Activated CD4-positive, alpha-beta memory T cell treated with anti-CD3 and anti-CD28 coated beads, Interleukin-2, amount 10 ng/mL, durations not matched to agents 7 days and 5 days (primary cell): ENCODE results near the gene ANKRD22. TPM values are rescaled to one million over a fixed set of nuclear protein-coding genes. Genes with fewer than 3 reads are reported as not detected.
"Not testable (repeated sequence)": the region's sequence is repeated elsewhere in the genome, so short reads cannot be mapped to it uniquely, and the experiment has no call there.

Experiments
- CTCF ChIA-PET: fragments of 350-600 bp; sonication (Branson Sonifier 250); formaldehyde crosslinking; loops from one replicate; lab custom pipeline; 2021; ENCODE audit warnings: antibody characterized with exemption, inconsistent platforms; lab: Charles Lee
- POLR2A ChIA-PET: fragments of 350-600 bp; sonication (Branson Sonifier 250); formaldehyde crosslinking; loops from one replicate; lab custom pipeline; 2021; ENCODE audit warnings: antibody characterized with exemption; lab: Charles Lee
- DNase-seq: peaks from one replicate; pipeline ENCODE4 v3.0.0-alpha.2; 2020
- H3K27ac Mint-ChIP-seq: one replicate; pipeline ENCODE4 v1.8.0; 2021; ENCODE audit warnings: mild to moderate bottlenecking, mixed read lengths
- H3K27me3 Mint-ChIP-seq: one replicate; pipeline ENCODE4 v1.8.0; 2021; ENCODE audit warnings: mixed read lengths
- H3K36me3 Mint-ChIP-seq: one replicate; pipeline ENCODE4 v1.8.0; 2021; ENCODE audit warnings: low read depth, mixed read lengths
- H3K4me1 Mint-ChIP-seq: one replicate; pipeline ENCODE4 v1.8.0; 2021; ENCODE audit warnings: mixed read lengths
- H3K4me3 Mint-ChIP-seq: one replicate; pipeline ENCODE4 v1.8.0; 2021; ENCODE audit warnings: mild to moderate bottlenecking, mixed read lengths
- H3K9me3 Mint-ChIP-seq: one replicate; pipeline ENCODE4 v1.8.0; 2021; ENCODE audit warnings: mixed read lengths
- total RNA-seq, 2 experiments: library from RNA; stranded (reverse); gene quantifications; one replicate each; pipeline ENCODE4 v1.2.3, GENCODE V29; 2021

ANKRD22 gene
- total RNA-seq, 2 experiments from 2014 or later = 0.15 to 0.18 TPM

DNA sequence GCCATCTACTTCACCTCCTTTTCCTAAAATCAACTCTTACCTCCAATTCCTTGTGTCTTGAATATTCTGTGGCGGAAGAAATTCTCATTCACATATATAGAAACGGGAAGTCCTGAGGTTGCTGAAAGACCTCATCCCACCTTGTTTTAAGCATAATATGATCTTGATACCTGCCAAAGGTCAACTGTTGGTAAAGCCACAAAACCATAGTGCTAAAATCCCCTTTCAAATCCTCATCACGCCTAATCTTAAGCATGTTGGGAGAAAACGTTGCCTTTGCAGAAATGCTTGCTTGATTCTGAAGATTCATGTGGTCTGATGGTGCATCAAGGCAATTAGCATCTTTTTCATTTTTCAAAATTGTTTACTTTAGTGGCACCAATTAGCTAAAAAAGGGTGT lies 8.5 kb downstream of the ANKRD22 start:
- no peak overlapping the region for H3K27ac Mint-ChIP-seq
- peaks cover 3% of the 10 kb centered on the region for H3K36me3 Mint-ChIP-seq
- DNase-seq = no peak
- CTCF ChIA-PET = no interaction called here
- POLR2A ChIA-PET = no interaction called here
- no peaks in the 10 kb centered on the region for H3K9me3 Mint-ChIP-seq
- peaks cover 16% of the 10 kb centered on the region for H3K27me3 Mint-ChIP-seq
- H3K4me1 Mint-ChIP-seq = peaks cover 8% of the 10 kb centered on the region
- no peak overlapping the region for H3K4me3 Mint-ChIP-seq

DNA sequence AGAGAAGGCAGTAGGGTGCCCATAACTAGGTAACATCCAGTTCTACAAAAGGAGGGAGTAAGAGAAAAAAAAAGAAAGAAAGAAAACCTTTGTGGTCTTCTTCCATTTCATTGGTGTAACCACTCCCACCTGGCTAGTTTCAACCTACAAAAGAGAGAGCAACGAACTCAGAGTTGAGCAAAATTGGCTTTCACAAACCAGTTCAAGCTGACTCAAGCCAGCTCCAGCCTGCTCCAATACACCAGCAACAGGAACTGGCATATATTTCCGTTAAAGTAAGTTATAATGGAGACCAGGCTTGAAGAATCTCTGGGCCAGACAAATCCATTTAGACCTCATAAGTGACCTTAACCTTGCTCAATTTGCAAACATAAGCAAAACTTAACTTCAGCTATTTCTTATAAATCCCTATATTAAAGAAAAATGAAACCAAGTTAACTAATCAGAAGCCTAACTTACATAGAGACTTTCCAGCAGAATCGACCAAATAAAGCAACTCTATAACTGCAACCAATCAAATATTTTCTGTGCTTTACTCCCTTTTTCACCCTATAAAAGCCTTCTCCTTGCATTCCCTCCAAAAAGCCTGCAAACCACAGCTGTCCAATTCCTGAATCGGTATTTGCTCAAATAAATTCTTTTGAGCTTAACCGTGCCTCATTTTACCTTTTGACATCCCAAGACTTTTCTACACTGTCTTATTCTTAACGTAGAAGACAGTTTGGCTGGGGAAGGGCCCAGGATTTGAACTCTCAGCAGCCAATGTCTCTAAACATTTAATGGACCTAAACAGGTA lies 10.1 kb downstream of the ANKRD22 start:
- H3K27ac Mint-ChIP-seq = no peak overlapping the region
- H3K27me3 Mint-ChIP-seq = peaks cover 16% of the 10 kb centered on the region
- ChIA-PET CTCF (interaction anchor here (1.2 to 9.5 kb wide), 2 partner anchors 10 to 90 kb away, joined by 3 to 211 read pairs; partner anchors contain the start of gene ANKRD22), POLR2A (interaction anchor here (1.2 to 1.8 kb wide), 2 partner anchors 10 to 38 kb away, joined by 4 to 5 read pairs; partner anchors contain the start of gene STAMBPL1)
- DNase-seq = no peak
- no peaks in the 10 kb centered on the region for H3K9me3 Mint-ChIP-seq
- peaks cover 3% of the 10 kb centered on the region for H3K36me3 Mint-ChIP-seq
- H3K4me1 Mint-ChIP-seq = peaks cover 8% of the 10 kb centered on the region
- H3K4me3 Mint-ChIP-seq = no peak overlapping the region

DNA sequence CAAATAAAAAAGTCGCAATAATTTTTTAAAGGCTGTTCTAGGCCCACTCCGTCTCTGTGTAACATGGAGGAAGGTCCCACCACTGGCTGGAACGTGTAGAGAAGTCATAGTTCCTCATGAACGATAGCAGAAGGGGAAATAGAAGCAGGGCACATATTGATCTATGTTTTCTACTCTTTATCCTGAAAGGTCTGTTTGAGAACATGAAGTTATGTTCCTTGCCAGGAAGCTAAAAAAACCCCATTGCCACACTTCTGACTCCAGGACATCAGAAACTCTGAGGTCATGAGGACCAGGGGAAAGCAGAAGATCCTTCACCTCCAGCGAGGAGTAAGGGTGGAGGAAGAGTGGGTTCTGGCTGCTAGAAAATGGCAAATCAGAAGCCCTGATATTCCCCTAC lies 10.8 kb downstream of the ANKRD22 start:
- no peak for DNase-seq
- H3K27me3 Mint-ChIP-seq = peaks cover 16% of the 10 kb centered on the region
- H3K36me3 Mint-ChIP-seq = peaks cover 3% of the 10 kb centered on the region
- POLR2A ChIA-PET = interaction anchor here (1.2 to 1.8 kb wide), 2 partner anchors 9 to 39 kb away, joined by 4 to 5 read pairs; partner anchors contain the start of gene STAMBPL1
- peaks cover 8% of the 10 kb centered on the region for H3K4me1 Mint-ChIP-seq
- H3K4me3 Mint-ChIP-seq = no peak overlapping the region
- H3K27ac Mint-ChIP-seq = no peak overlapping the region
- H3K9me3 Mint-ChIP-seq = no peaks in the 10 kb centered on the region
- CTCF ChIA-PET = interaction anchor here (1.2 to 9.5 kb wide), 2 partner anchors 11 to 91 kb away, joined by 3 to 211 read pairs; partner anchors contain the start of gene ANKRD22

DNA sequence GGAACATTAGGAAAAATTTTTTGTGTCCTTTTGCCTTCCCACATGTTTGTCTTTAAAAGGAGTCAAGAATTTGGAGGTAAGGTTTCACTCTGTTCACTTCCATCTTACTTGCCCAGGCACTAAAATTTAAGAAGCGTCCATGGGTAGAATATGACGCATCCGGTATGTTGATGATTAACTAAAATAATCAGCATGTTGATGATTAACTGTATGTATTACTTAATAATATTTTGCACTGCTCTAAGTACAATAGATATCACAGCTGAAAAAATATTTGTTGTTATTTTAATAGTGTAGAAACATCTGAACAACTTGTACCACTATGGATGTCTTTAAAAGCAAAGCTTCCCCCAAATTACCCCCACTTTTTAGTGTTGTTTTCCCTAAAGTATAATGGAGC lies 11.5 kb downstream of the ANKRD22 start:
- Mint-ChIP-seq H3K36me3 (peaks cover under 1% of the 10 kb centered on the region), H3K9me3 (no peaks in the 10 kb centered on the region)

DNA sequence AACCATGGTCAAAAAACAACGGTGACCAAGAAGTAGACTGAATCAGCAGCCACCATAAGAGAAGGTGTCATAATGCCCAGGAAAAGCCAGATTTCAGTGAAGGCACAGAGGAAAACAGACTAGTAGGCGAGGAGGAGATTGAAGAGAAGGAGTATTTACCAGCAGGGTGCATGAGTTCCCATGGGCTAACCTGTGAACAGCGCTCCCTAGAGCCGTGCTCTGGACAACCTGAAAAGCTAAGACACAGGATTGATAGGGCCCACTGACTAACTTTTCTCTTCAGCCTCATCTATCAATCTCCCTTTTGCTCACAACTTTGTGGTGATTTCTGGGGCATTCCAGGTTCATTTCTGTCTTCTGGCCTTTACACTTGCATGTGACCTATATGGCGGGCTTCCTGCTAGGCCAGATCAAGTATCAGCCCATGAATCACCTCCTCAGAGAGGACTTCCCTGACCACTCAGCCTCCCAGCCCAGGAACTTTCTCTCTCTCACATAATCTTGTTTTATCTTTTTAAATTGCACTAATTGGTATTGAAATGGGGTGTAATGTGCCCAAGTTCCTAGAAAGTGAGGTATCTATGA lies 12.8 kb downstream of the ANKRD22 start:
- DNase-seq = no peak
- H3K27ac Mint-ChIP-seq = no peak overlapping the region
- H3K9me3 Mint-ChIP-seq = no peaks in the 10 kb centered on the region
- CTCF ChIA-PET = interaction anchor here (9.5 kb wide), 1 partner anchor 93 kb away, joined by 211 read pairs; no protein-coding TSS in a partner anchor
- H3K4me3 Mint-ChIP-seq = no peak overlapping the region
- H3K4me1 Mint-ChIP-seq = peaks cover 10% of the 10 kb centered on the region
- peaks cover 4% of the 10 kb centered on the region for H3K27me3 Mint-ChIP-seq
- H3K36me3 Mint-ChIP-seq = no peaks in the 10 kb centered on the region
- POLR2A ChIA-PET = no interaction called here

More for the DNA sequence above, 11.5 kb downstream of the ANKRD22 start:
- Mint-ChIP-seq H3K4me3 (no peak overlapping the region), H3K27me3 (peaks cover 10% of the 10 kb centered on the region), H3K4me1 (peaks cover 8% of the 10 kb centered on the region), H3K27ac (no peak overlapping the region)
- no peak for DNase-seq
- POLR2A ChIA-PET = no interaction called here
- CTCF ChIA-PET = interaction anchor here (1.0 to 9.5 kb wide), 2 partner anchors 12 to 92 kb away, joined by 3 to 211 read pairs; partner anchors contain the start of gene ANKRD22

DNA sequence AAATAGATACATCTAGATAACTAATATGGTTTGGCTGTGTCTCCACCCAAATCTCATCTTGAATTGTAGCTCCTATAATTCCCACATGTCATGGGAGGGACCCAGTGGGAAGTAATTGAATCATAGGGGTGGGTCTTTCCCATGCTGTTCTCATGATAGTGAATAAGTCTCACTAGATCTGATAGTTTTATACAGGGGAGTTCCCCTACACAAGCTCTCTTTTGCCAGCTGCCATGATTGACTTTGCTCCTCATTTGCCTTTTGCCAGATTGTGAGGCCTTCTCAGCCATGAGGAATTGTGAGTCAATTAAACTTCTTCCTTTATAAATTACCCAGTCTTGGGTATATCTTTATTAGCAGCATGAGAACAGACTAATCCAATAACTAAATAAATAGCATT lies 14.0 kb downstream of the ANKRD22 start:
- ChIA-PET POLR2A (interaction anchor here (0.9 to 4.0 kb wide), 3 partner anchors 42 to 153 kb away, joined by 4 to 29 read pairs (median 7); partner anchors contain the start of genes FAS and STAMBPL1), CTCF (interaction anchor here (1.0 to 9.5 kb wide), 5 partner anchors 9 to 94 kb away, joined by 3 to 211 read pairs (median 19); partner anchors contain the start of gene STAMBPL1)
- not testable (repeated sequence) for H3K4me3 Mint-ChIP-seq, H3K27ac Mint-ChIP-seq, H3K27me3 Mint-ChIP-seq, DNase-seq, H3K9me3 Mint-ChIP-seq, H3K36me3 Mint-ChIP-seq
- peaks cover 22% of the 10 kb centered on the region for H3K4me1 Mint-ChIP-seq

DNA sequence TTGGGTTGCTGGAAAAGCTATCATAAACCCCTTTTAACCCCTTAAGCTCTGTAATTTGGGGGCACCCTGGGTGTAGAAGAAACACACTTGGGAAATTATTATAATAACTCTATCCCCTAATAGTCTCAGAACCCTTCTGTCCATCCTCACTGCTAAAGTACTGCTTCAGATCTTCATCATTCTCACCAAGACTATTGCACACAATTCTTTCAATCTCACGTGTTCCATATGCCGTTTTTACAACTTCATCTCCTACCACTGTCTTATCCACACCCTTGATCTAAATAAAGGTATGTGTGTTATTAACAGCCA lies 15.8 kb downstream of the ANKRD22 start:
- no peaks in the 10 kb centered on the region for H3K9me3 Mint-ChIP-seq
- CTCF ChIA-PET = interaction anchor here (0.7 to 9.5 kb wide), 40 partner anchors 9 to 696 kb away, joined by 3 to 211 read pairs (median 6); partner anchors contain the start of genes CH25H, LIPM, RNLS and STAMBPL1
- no peak for DNase-seq
- H3K4me3 Mint-ChIP-seq = no peak overlapping the region
- H3K27ac Mint-ChIP-seq = no peak overlapping the region
- H3K4me1 Mint-ChIP-seq = peaks cover 29% of the 10 kb centered on the region
- POLR2A ChIA-PET = interaction anchor here (0.7 to 4.0 kb wide), 9 partner anchors 11 to 156 kb away, joined by 3 to 36 read pairs (median 5); partner anchors contain the start of gene STAMBPL1
- no peaks in the 10 kb centered on the region for H3K36me3 Mint-ChIP-seq
- H3K27me3 Mint-ChIP-seq = no peaks in the 10 kb centered on the region

DNA sequence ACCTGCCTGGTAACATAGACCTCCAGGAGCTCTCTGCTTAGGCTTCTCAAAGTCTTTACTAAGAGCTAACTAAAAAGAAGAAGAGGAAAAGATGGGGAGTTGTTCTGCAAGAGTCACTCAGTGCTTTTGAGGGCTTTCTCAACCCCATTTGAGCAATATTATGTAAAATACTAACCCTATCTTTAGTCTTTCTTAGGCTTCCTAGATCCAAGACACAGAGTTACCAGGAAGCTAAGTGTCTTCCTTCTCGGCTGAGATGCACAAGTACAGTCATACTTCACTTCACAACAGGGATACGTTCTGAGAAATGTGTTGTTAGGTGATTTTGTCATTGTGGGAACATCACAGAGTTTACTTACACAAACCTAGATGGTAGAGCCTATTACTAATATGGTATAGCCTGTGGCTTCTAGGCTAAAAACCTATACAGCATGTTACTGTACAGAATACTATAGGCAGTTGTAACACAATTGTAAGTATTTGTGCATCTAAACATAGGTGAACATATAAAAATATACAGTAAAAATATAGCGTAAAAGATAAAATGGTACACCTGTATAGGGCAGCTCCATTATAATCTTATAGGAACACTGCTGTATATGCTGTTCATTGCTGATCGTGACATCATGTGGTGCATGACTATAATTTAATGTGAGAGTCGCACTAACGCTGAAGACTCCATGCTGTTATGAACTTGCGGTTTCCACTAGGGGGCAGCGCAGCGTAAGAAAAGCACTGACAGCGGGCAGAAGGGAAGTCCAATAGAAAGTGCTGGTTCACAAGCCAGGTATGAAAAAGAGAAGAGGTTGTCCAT lies 16.3 kb downstream of the ANKRD22 start:
- Mint-ChIP-seq H3K4me1 (peaks cover 32% of the 10 kb centered on the region), H3K4me3 (no peak overlapping the region), H3K27me3 (no peaks in the 10 kb centered on the region), H3K36me3 (peaks cover 2% of the 10 kb centered on the region), H3K9me3 (no peaks in the 10 kb centered on the region), H3K27ac (no peak overlapping the region)
- ChIA-PET CTCF (interaction anchor here (0.6 to 9.5 kb wide), 42 partner anchors 9 to 696 kb away, joined by 3 to 211 read pairs (median 6); partner anchors contain the start of genes CH25H, LIPM, RNLS and STAMBPL1), POLR2A (interaction anchor here (0.6 to 4.0 kb wide), 10 partner anchors 9 to 156 kb away, joined by 3 to 36 read pairs (median 4); partner anchors contain the start of gene STAMBPL1)
- peak; percentile 91 for DNase-seq

DNA sequence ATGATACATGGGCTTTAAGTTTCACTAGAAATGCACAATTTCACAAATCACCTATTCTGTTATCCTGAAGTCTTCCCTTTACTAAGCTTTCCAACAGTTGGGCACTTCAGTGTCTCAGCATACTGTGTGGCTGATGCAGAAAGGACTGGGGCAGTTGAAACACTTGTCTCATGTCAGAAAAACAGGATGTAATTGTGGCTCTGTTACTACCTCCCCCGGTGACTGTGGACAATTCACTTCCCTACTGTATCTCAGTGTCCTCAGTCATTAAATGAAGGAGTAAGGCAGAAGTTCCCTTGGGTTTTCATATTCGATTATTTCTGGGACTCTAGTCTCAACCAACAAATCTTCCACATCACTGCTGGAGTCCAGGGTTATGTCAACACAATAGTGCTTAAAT lies 17.9 kb downstream of the ANKRD22 start:
- ChIA-PET CTCF (interaction anchor here (1.1 to 9.5 kb wide), 9 partner anchors 12 to 467 kb away, joined by 4 to 211 read pairs (median 18); partner anchors contain the start of gene STAMBPL1), POLR2A (interaction anchor here (3.9 to 4.0 kb wide), 2 partner anchors 47 to 99 kb away, joined by 29 to 36 read pairs; partner anchors contain the start of gene STAMBPL1)
- Mint-ChIP-seq H3K4me1 (peaks cover 43% of the 10 kb centered on the region), H3K36me3 (peaks cover 2% of the 10 kb centered on the region), H3K27me3 (no peaks in the 10 kb centered on the region), H3K27ac (peak overlapping the region; percentile 48), H3K9me3 (no peaks in the 10 kb centered on the region), H3K4me3 (no peak overlapping the region)
- peak; percentile 24 for DNase-seq

DNA sequence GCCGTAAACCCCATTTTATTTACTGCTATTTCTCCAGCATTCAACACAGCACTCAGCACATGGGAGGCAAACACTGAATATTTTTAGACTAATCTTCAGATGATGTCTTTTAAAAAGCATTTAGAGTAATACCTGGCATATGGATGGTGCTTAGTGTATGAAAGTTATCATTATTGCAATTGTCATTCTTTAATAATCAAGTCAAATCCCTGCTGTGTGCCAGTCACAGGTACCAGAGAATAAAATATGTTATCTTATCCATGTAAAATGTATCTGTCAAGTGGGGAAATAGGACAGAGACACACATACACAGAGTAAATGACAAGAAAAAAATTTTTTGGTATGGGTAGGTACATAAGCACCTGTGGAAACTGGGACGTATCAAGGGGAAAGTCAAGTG lies 18.5 kb downstream of the ANKRD22 start:
- Mint-ChIP-seq H3K36me3 (peaks cover 2% of the 10 kb centered on the region), H3K4me3 (no peak overlapping the region), H3K9me3 (no peaks in the 10 kb centered on the region), H3K4me1 (peaks cover 48% of the 10 kb centered on the region), H3K27ac (peak overlapping the region; percentile 48), H3K27me3 (no peaks in the 10 kb centered on the region)
- CTCF ChIA-PET = interaction anchor here (1.1 to 9.5 kb wide), 2 partner anchors 99 to 466 kb away, joined by 4 to 211 read pairs; no protein-coding TSS in a partner anchor
- POLR2A ChIA-PET = interaction anchor here (3.9 kb wide), 1 partner anchor 48 kb away, joined by 36 read pairs; the partner anchor contains the start of gene STAMBPL1
- DNase-seq = no peak

DNA sequence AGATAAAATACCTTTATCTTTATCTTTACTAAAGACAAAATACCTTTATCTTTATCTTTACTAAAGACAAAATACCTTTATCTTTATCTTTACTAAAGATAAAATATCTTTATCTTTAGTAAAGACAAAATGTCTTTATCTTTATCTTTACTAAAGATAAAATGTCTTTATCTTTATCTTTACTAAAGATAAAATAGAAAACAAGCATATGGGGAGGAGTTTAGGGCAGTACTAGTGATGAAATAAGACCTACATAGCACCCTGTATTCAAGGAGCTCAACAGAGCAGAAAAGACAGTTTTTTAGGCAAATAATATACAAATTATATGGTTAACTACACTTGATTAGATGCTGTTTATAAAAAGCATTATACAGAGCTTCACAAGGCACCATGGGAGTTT lies 19.3 kb downstream of the ANKRD22 start:
- no peak overlapping the region for H3K27ac Mint-ChIP-seq
- no peak overlapping the region for H3K4me3 Mint-ChIP-seq
- ChIA-PET POLR2A (interaction anchor here (0.8 to 2.7 kb wide), 5 partner anchors 9 to 102 kb away, joined by 3 to 18 read pairs (median 4); partner anchors contain the start of gene STAMBPL1), CTCF (interaction anchor here (0.9 to 2.3 kb wide), 4 partner anchors 24 to 102 kb away, joined by 3 to 14 read pairs (median 7); partner anchors contain the start of gene STAMBPL1)
- H3K27me3 Mint-ChIP-seq = no peaks in the 10 kb centered on the region
- H3K4me1 Mint-ChIP-seq = peaks cover 54% of the 10 kb centered on the region
- peaks cover 4% of the 10 kb centered on the region for H3K36me3 Mint-ChIP-seq
- H3K9me3 Mint-ChIP-seq = no peaks in the 10 kb centered on the region
- DNase-seq = no peak
